NT2/D1 (cell line): ENCODE results near the gene ITGA6.

Source experiments
- DNase-seq: peaks from one replicate; pipeline ENCODE4 v3.0.0-alpha.2; 2011; ENCODE audit warnings: low read depth, low spot score
- H3K27me3 ChIP-seq: 2 replicates; pipeline ENCODE4 v1.6.0; 2011; ENCODE audit warnings: mild to moderate bottlenecking; ENCODE audit not compliant: insufficient read length, insufficient read depth
- H3K36me3 ChIP-seq: 2 replicates; pipeline ENCODE4 v1.6.1; 2011; ENCODE audit warnings: mild to moderate bottlenecking, low read length, mixed read lengths; ENCODE audit not compliant: insufficient read depth, insufficient read length
- H3K4me1 ChIP-seq: 2 replicates; pipeline ENCODE4 v1.5.1; 2011; ENCODE audit not compliant: insufficient read depth, insufficient read length
- H3K4me3 ChIP-seq: 2 replicates; pipeline ENCODE4 v1.5.1; 2011; ENCODE audit warnings: low read depth; ENCODE audit not compliant: insufficient read length
- H3K9ac ChIP-seq: 2 replicates; pipeline ENCODE4 v1.6.0; 2011; ENCODE audit warnings: low read depth; ENCODE audit not compliant: insufficient read length
- H3K9me3 ChIP-seq: 2 replicates; pipeline ENCODE4 v1.5.1; 2011; ENCODE audit warnings: mild to moderate bottlenecking, low read length; ENCODE audit not compliant: insufficient read depth
- SUZ12 ChIP-seq: IDR thresholded peaks from 2 replicates; pipeline ENCODE4 v1.6.1; 2011; ENCODE audit not compliant: insufficient read length, insufficient read depth; ENCODE audit errors: extremely low read depth
- YY1 ChIP-seq: IDR thresholded peaks from 2 replicates; pipeline ENCODE4 v1.6.1; 2011; ENCODE audit not compliant: insufficient read length, insufficient read depth
- ZNF274 ChIP-seq: IDR thresholded peaks from 2 replicates; pipeline ENCODE4 v1.6.1; 2011; ENCODE audit warnings: mild to moderate bottlenecking, low read depth, low read length

The ITGA6 gene

GRCh38 chr2:172427256-172427989, at the start of gene ITGA6:
Gene ITGA6 (plus strand): TSS chr2:172427586.
- peak within 1 kb of the TSS; percentile 95 for H3K9ac ChIP-seq
- DNase-seq, result peak; percentile 51
- no peaks in the 10 kb centered on the region for H3K9me3 ChIP-seq
- TF ChIP-seq YY1 (no peak), ZNF274 (no peak), SUZ12 (no peak)
- H3K27me3 ChIP-seq, result peaks cover 5% of the 10 kb centered on the region
- peak within 1 kb of the TSS; percentile 78 for H3K4me3 ChIP-seq
- peaks cover 3% of the 10 kb centered on the region for H3K4me1 ChIP-seq
- no peaks in the 10 kb centered on the region for H3K36me3 ChIP-seq

GRCh38 chr2:172380436-172381274, 46.7 kb upstream of the ITGA6 start:
- peak; percentile 98 for DNase-seq
- H3K9ac ChIP-seq, result peak overlapping the region; percentile 4
- H3K4me3 ChIP-seq, result no peak overlapping the region

DNA sequence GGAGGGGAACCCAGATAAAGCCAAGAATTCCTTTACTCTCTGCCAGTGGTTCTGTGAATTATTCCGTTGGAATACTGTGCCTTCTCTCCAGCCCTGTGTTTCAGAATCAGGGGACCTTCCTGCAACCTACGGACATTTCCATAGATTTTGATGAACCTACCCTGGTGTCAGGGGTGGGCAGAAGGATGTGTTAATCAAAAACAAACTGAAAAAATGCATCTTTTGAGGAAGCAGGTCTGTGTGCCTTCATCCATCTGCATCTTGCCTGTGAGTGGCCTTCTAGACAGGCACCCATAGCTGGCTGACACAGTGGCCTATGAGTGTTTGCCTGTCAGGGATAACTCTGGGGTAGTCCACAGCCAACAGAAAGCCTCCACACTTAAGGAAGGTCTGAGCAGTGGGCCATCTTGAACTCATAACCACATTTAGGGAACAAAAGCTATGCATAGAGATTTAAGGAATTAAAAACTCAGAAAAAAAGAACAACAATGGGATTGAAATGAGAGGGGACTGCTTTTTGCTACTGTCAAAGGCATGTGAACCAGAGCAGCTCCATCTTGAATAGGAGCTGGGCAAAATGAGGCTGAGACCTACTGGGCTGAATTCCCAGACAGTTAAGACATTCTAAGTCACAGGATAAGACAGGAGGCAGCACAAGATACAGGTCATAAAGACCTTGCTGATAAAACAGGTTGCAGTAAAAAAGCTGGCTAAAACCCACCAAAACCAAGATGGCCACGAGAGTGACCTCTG, 45.9 kb upstream of the ITGA6 start:
- peak; percentile 16 for DNase-seq
- no peak overlapping the region for H3K4me3 ChIP-seq
- TF ChIP-seq ZNF274, result no peak
- TF ChIP-seq YY1, result no peak
- no peak for TF ChIP-seq SUZ12
- no peaks in the 10 kb centered on the region for H3K27me3 ChIP-seq
- peaks cover 9% of the 10 kb centered on the region for H3K4me1 ChIP-seq
- H3K9me3 ChIP-seq, result peaks cover 14% of the 10 kb centered on the region
- H3K36me3 ChIP-seq, result no peaks in the 10 kb centered on the region
- H3K9ac ChIP-seq, result peak overlapping the region; percentile 57

More at GRCh38 chr2:172380436-172381274, 46.7 kb upstream of the ITGA6 start:
- H3K9me3 ChIP-seq, result peaks cover 14% of the 10 kb centered on the region
- H3K4me1 ChIP-seq, result peaks cover 9% of the 10 kb centered on the region
- H3K27me3 ChIP-seq, result no peaks in the 10 kb centered on the region
- H3K36me3 ChIP-seq, result no peaks in the 10 kb centered on the region
- no peak for TF ChIP-seq YY1
- TF ChIP-seq SUZ12, result no peak
- no peak for TF ChIP-seq ZNF274

DNA sequence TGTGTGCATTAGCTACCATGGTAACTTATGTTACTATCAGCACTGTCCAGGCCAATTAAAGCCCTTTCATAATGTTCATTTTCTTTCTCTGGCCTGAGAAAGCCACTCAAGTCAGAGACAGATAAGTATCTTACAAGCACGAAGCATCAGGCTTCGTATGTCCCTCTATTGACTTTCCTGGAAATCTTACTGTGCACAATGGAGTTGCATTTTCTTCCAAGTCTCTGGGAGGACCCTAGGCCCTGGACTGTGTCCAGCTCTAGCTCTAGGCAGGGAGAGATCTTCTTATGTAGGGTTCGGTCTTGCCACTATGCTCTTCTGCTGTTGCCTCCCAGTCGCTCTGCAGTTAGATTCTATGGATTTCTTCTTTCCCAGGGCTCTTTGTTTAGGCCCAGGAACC, 40.0 kb upstream of the ITGA6 start:
- H3K4me1 ChIP-seq, result no peaks in the 10 kb centered on the region
- DNase-seq, result no peak
- no peaks in the 10 kb centered on the region for H3K27me3 ChIP-seq
- H3K9me3 ChIP-seq, result no peaks in the 10 kb centered on the region
- H3K9ac ChIP-seq, result no peak overlapping the region
- TF ChIP-seq YY1 (no peak), ZNF274 (no peak), SUZ12 (no peak)
- H3K4me3 ChIP-seq, result no peak overlapping the region
- no peaks in the 10 kb centered on the region for H3K36me3 ChIP-seq

- DNase-seq, result no peak
- Histone ChIP-seq H3K9me3 (no peaks in the 10 kb centered on the region), H3K4me3 (no peak overlapping the region), H3K27me3 (no peaks in the 10 kb centered on the region), H3K36me3 (no peaks in the 10 kb centered on the region), H3K4me1 (no peaks in the 10 kb centered on the region), H3K9ac (no peak overlapping the region)
- TF ChIP-seq SUZ12, result no peak
- TF ChIP-seq YY1, result no peak
These were observed 37.6 kb upstream of the ITGA6 start for GRCh38 chr2:172389685-172390339.

GRCh38 chr2:172394002-172394401, 33.4 kb upstream of the ITGA6 start:
- Histone ChIP-seq H3K4me3 (no peak overlapping the region), H3K4me1 (no peaks in the 10 kb centered on the region)

More at GRCh38 chr2:172394002-172394401, 33.4 kb upstream of the ITGA6 start:
- no peak overlapping the region for H3K9ac ChIP-seq
- DNase-seq, result no peak
- no peaks in the 10 kb centered on the region for H3K9me3 ChIP-seq
- H3K27me3 ChIP-seq, result no peaks in the 10 kb centered on the region
- H3K36me3 ChIP-seq, result no peaks in the 10 kb centered on the region
- TF ChIP-seq YY1 (no peak), SUZ12 (no peak), ZNF274 (no peak)
